ENCODE measurements around the gene CDYL2.

CDYL2 gene

GRCh38 chr16:80809366-80809765, 5.0 kb upstream of the CDYL2 start:
- H3K36me3 ChIP-seq (ENCODE audit: control insufficient read depth, insufficient read depth, low read length) = no peaks in the 10 kb centered on the region
- H3K4me1 ChIP-seq (ENCODE audit: control insufficient read depth, insufficient read depth, low read length) = no peaks in the 10 kb centered on the region
- H3K27me3 ChIP-seq (ENCODE audit: control insufficient read depth, insufficient read depth, low read length) = peaks cover 22% of the 10 kb centered on the region
- no peak overlapping the region for H3K9ac ChIP-seq (ENCODE audit: low read depth, low read length)
- H3K9me3 ChIP-seq (ENCODE audit: control insufficient read depth, insufficient read depth, low read length) = no peaks in the 10 kb centered on the region
- no peak overlapping the region for H3K4me3 ChIP-seq (ENCODE audit: low read depth, low read length)
- no peak overlapping the region for H3K27ac ChIP-seq (ENCODE audit: low read depth, low read length)

GRCh38 chr16:80807906-80808305, 3.5 kb upstream of the CDYL2 start:
- H3K4me1 ChIP-seq (ENCODE audit: control insufficient read depth, insufficient read depth, low read length) = no peaks in the 10 kb centered on the region

GRCh38 chr16:80806927-80807340, 2.5 kb upstream of the CDYL2 start:
- no peaks in the 10 kb centered on the region for H3K9me3 ChIP-seq (ENCODE audit: control insufficient read depth, insufficient read depth, low read length)
- no peak overlapping the region for H3K9ac ChIP-seq (ENCODE audit: low read depth, low read length)
- no peak overlapping the region for H3K27ac ChIP-seq (ENCODE audit: low read depth, low read length)
- H3K36me3 ChIP-seq (ENCODE audit: control insufficient read depth, insufficient read depth, low read length) = no peaks in the 10 kb centered on the region
- H3K27me3 ChIP-seq (ENCODE audit: control insufficient read depth, insufficient read depth, low read length) = peaks cover 22% of the 10 kb centered on the region
- no peaks in the 10 kb centered on the region for H3K4me1 ChIP-seq (ENCODE audit: control insufficient read depth, insufficient read depth, low read length)
- no peak overlapping the region for H3K4me3 ChIP-seq (ENCODE audit: low read depth, low read length)

More at GRCh38 chr16:80807906-80808305, 3.5 kb upstream of the CDYL2 start:
- H3K36me3 ChIP-seq (ENCODE audit: control insufficient read depth, insufficient read depth, low read length) = no peaks in the 10 kb centered on the region
- no peak overlapping the region for H3K4me3 ChIP-seq (ENCODE audit: low read depth, low read length)
- H3K27me3 ChIP-seq (ENCODE audit: control insufficient read depth, insufficient read depth, low read length) = peaks cover 22% of the 10 kb centered on the region
- H3K9ac ChIP-seq (ENCODE audit: low read depth, low read length) = no peak overlapping the region
- no peak overlapping the region for H3K27ac ChIP-seq (ENCODE audit: low read depth, low read length)
- no peaks in the 10 kb centered on the region for H3K9me3 ChIP-seq (ENCODE audit: control insufficient read depth, insufficient read depth, low read length)

- Histone ChIP-seq H3K9me3 (ENCODE audit: control insufficient read depth, insufficient read depth, low read length) (no peaks in the 10 kb centered on the region), H3K27ac (ENCODE audit: low read depth, low read length) (no peak overlapping the region), H3K4me1 (ENCODE audit: control insufficient read depth, insufficient read depth, low read length) (no peaks in the 10 kb centered on the region), H3K36me3 (ENCODE audit: control insufficient read depth, insufficient read depth, low read length) (no peaks in the 10 kb centered on the region), H3K9ac (ENCODE audit: low read depth, low read length) (no peak overlapping the region), H3K4me3 (ENCODE audit: low read depth, low read length) (no peak overlapping the region), H3K27me3 (ENCODE audit: control insufficient read depth, insufficient read depth, low read length) (peaks cover 22% of the 10 kb centered on the region)
These were observed 1.9 kb upstream of the CDYL2 start for GRCh38 chr16:80806289-80806688.

GRCh38 chr16:80804056-80804525, 307 bp downstream of the CDYL2 start:
- Histone ChIP-seq H3K27ac (ENCODE audit: low read depth, low read length) (no peak overlapping the region), H3K4me1 (ENCODE audit: control insufficient read depth, insufficient read depth, low read length) (no peaks in the 10 kb centered on the region), H3K27me3 (ENCODE audit: control insufficient read depth, insufficient read depth, low read length) (peaks cover 22% of the 10 kb centered on the region), H3K9ac (ENCODE audit: low read depth, low read length) (no peak overlapping the region), H3K4me3 (ENCODE audit: low read depth, low read length) (peak overlapping the region; percentile 79), H3K9me3 (ENCODE audit: control insufficient read depth, insufficient read depth, low read length) (no peaks in the 10 kb centered on the region), H3K36me3 (ENCODE audit: control insufficient read depth, insufficient read depth, low read length) (no peaks in the 10 kb centered on the region)

GRCh38 chr16:80803339-80804055, 901 bp downstream of the CDYL2 start:
- H3K36me3 ChIP-seq (ENCODE audit: control insufficient read depth, insufficient read depth, low read length) = no peaks in the 10 kb centered on the region
- H3K4me3 ChIP-seq (ENCODE audit: low read depth, low read length) = peak overlapping the region; percentile 54
- H3K27me3 ChIP-seq (ENCODE audit: control insufficient read depth, insufficient read depth, low read length) = peaks cover 22% of the 10 kb centered on the region
- no peak overlapping the region for H3K9ac ChIP-seq (ENCODE audit: low read depth, low read length)
- no peaks in the 10 kb centered on the region for H3K4me1 ChIP-seq (ENCODE audit: control insufficient read depth, insufficient read depth, low read length)
- no peak overlapping the region for H3K27ac ChIP-seq (ENCODE audit: low read depth, low read length)
- H3K9me3 ChIP-seq (ENCODE audit: control insufficient read depth, insufficient read depth, low read length) = no peaks in the 10 kb centered on the region

GRCh38 chr16:80802902-80803301, 1.5 kb downstream of the CDYL2 start:
- Histone ChIP-seq H3K4me1 (ENCODE audit: control insufficient read depth, insufficient read depth, low read length) (no peaks in the 10 kb centered on the region), H3K27me3 (ENCODE audit: control insufficient read depth, insufficient read depth, low read length) (peaks cover 22% of the 10 kb centered on the region), H3K27ac (ENCODE audit: low read depth, low read length) (no peak overlapping the region), H3K9ac (ENCODE audit: low read depth, low read length) (no peak overlapping the region), H3K36me3 (ENCODE audit: control insufficient read depth, insufficient read depth, low read length) (no peaks in the 10 kb centered on the region), H3K4me3 (ENCODE audit: low read depth, low read length) (peak overlapping the region; percentile 53), H3K9me3 (ENCODE audit: control insufficient read depth, insufficient read depth, low read length) (no peaks in the 10 kb centered on the region)

GRCh38 chr16:80802138-80802537, 2.3 kb downstream of the CDYL2 start:
- H3K9ac ChIP-seq (ENCODE audit: low read depth, low read length) = no peak overlapping the region
- H3K4me1 ChIP-seq (ENCODE audit: control insufficient read depth, insufficient read depth, low read length) = no peaks in the 10 kb centered on the region
- H3K36me3 ChIP-seq (ENCODE audit: control insufficient read depth, insufficient read depth, low read length) = no peaks in the 10 kb centered on the region
- H3K27me3 ChIP-seq (ENCODE audit: control insufficient read depth, insufficient read depth, low read length) = peaks cover 22% of the 10 kb centered on the region
- no peaks in the 10 kb centered on the region for H3K9me3 ChIP-seq (ENCODE audit: control insufficient read depth, insufficient read depth, low read length)
- no peak overlapping the region for H3K27ac ChIP-seq (ENCODE audit: low read depth, low read length)
- H3K4me3 ChIP-seq (ENCODE audit: low read depth, low read length) = no peak overlapping the region

GRCh38 chr16:80794071-80794470, 10.3 kb downstream of the CDYL2 start:
- H3K4me1 ChIP-seq (ENCODE audit: control insufficient read depth, insufficient read depth, low read length) = peaks cover 13% of the 10 kb centered on the region
- H3K27me3 ChIP-seq (ENCODE audit: control insufficient read depth, insufficient read depth, low read length) = no peaks in the 10 kb centered on the region
- H3K4me3 ChIP-seq (ENCODE audit: low read depth, low read length) = no peak overlapping the region
- H3K36me3 ChIP-seq (ENCODE audit: control insufficient read depth, insufficient read depth, low read length) = no peaks in the 10 kb centered on the region
- H3K27ac ChIP-seq (ENCODE audit: low read depth, low read length) = no peak overlapping the region
- no peak overlapping the region for H3K9ac ChIP-seq (ENCODE audit: low read depth, low read length)
- no peaks in the 10 kb centered on the region for H3K9me3 ChIP-seq (ENCODE audit: control insufficient read depth, insufficient read depth, low read length)

GRCh38 chr16:80792031-80792430, 12.4 kb downstream of the CDYL2 start:
- Histone ChIP-seq H3K9ac (ENCODE audit: low read depth, low read length) (no peak overlapping the region), H3K4me3 (ENCODE audit: low read depth, low read length) (no peak overlapping the region), H3K9me3 (ENCODE audit: control insufficient read depth, insufficient read depth, low read length) (no peaks in the 10 kb centered on the region), H3K27me3 (ENCODE audit: control insufficient read depth, insufficient read depth, low read length) (no peaks in the 10 kb centered on the region), H3K27ac (ENCODE audit: low read depth, low read length) (no peak overlapping the region), H3K4me1 (ENCODE audit: control insufficient read depth, insufficient read depth, low read length) (peaks cover 26% of the 10 kb centered on the region), H3K36me3 (ENCODE audit: control insufficient read depth, insufficient read depth, low read length) (no peaks in the 10 kb centered on the region)

- no peak overlapping the region for H3K4me3 ChIP-seq (ENCODE audit: low read depth, low read length)
- H3K9me3 ChIP-seq (ENCODE audit: control insufficient read depth, insufficient read depth, low read length) = no peaks in the 10 kb centered on the region
- no peaks in the 10 kb centered on the region for H3K27me3 ChIP-seq (ENCODE audit: control insufficient read depth, insufficient read depth, low read length)
- peaks cover 26% of the 10 kb centered on the region for H3K4me1 ChIP-seq (ENCODE audit: control insufficient read depth, insufficient read depth, low read length)
- H3K36me3 ChIP-seq (ENCODE audit: control insufficient read depth, insufficient read depth, low read length) = no peaks in the 10 kb centered on the region
- H3K27ac ChIP-seq (ENCODE audit: low read depth, low read length) = no peak overlapping the region
- H3K9ac ChIP-seq (ENCODE audit: low read depth, low read length) = no peak overlapping the region
These were observed 13.0 kb downstream of the CDYL2 start for GRCh38 chr16:80791411-80791810.

All from HUES48 (cell line).